Astrocyte (in vitro differentiated cells and primary cell): ENCODE results near the gene SPOCK1. TPM values are rescaled to one million over a fixed set of nuclear protein-coding genes. Genes with fewer than 3 reads are reported as not detected.

Source experiments
- DNase-seq: peaks from one replicate; pipeline ENCODE4 v3.0.0-alpha.2; 2010; ENCODE audit warnings: low read depth
- FAIRE-seq: peaks from 2 replicates; lab custom pipeline; 2011; peaks lifted over from hg19 to GRCh38; lab: Jason Lieb, UNC
- H2AFZ ChIP-seq: 2 replicates; pipeline ENCODE4 v1.6.0; 2012; ENCODE audit warnings: low read depth, low read length, inconsistent platforms
- H3K27ac ChIP-seq: 2 replicates; pipeline ENCODE4 v1.5.1; 2011; ENCODE audit warnings: low read depth, low read length, inconsistent platforms
- H3K27me3 ChIP-seq: 2 replicates; pipeline ENCODE4 v1.6.0; 2011; ENCODE audit warnings: low read length, inconsistent platforms; ENCODE audit not compliant: insufficient read depth
- H3K36me3 ChIP-seq: 2 replicates; pipeline ENCODE4 v1.5.1; 2011; ENCODE audit warnings: low read length, inconsistent platforms; ENCODE audit not compliant: insufficient read depth
- H3K4me1 ChIP-seq: 2 replicates; pipeline ENCODE4 v1.5.1; 2011; ENCODE audit warnings: low read length, inconsistent platforms; ENCODE audit not compliant: insufficient read depth
- H3K4me2 ChIP-seq: 2 replicates; pipeline ENCODE4 v1.6.0; 2012; ENCODE audit warnings: low read length, inconsistent platforms
- H3K4me3 ChIP-seq: 2 replicates; pipeline ENCODE4 v1.5.1; 2011; ENCODE audit warnings: low read depth, mild to moderate bottlenecking, low read length, inconsistent platforms; ENCODE audit not compliant: insufficient read depth
- H3K79me2 ChIP-seq: 2 replicates; pipeline ENCODE4 v1.6.0; 2012; ENCODE audit warnings: mild to moderate bottlenecking, low read length, inconsistent platforms; ENCODE audit not compliant: insufficient read depth
- H3K9ac ChIP-seq: 2 replicates; pipeline ENCODE4 v1.6.0; 2012; ENCODE audit warnings: mild to moderate bottlenecking, low read length, inconsistent platforms
- H3K9me3 ChIP-seq: 2 replicates; pipeline ENCODE4 v1.5.1; 2012; ENCODE audit warnings: low read depth, mild to moderate bottlenecking, low read length, inconsistent platforms; ENCODE audit not compliant: insufficient read depth
- H4K20me1 ChIP-seq: 2 replicates; pipeline ENCODE4 v1.6.0; 2012; ENCODE audit warnings: low read length, inconsistent platforms; ENCODE audit not compliant: insufficient read depth
- H3K27ac Mint-ChIP-seq: one replicate; pipeline ENCODE4 v1.8.0; 2021; ENCODE audit warnings: mild to moderate bottlenecking, mixed read lengths; ENCODE audit not compliant: unreplicated experiment
- H3K27me3 Mint-ChIP-seq: one replicate; pipeline ENCODE4 v1.8.0; 2021; ENCODE audit warnings: low read depth, mixed read lengths; ENCODE audit not compliant: unreplicated experiment
- H3K36me3 Mint-ChIP-seq: one replicate; pipeline ENCODE4 v1.8.0; 2021; ENCODE audit warnings: low read depth, mixed read lengths; ENCODE audit not compliant: unreplicated experiment
- H3K4me1 Mint-ChIP-seq: one replicate; pipeline ENCODE4 v1.8.0; 2021; ENCODE audit warnings: low read depth, mixed read lengths; ENCODE audit not compliant: unreplicated experiment
- H3K4me3 Mint-ChIP-seq: one replicate; pipeline ENCODE4 v1.8.0; 2021; ENCODE audit warnings: mild to moderate bottlenecking, moderate library complexity, mixed read lengths; ENCODE audit not compliant: unreplicated experiment
- H3K9me3 Mint-ChIP-seq: one replicate; pipeline ENCODE4 v1.8.0; 2021; ENCODE audit warnings: mild to moderate bottlenecking, mixed read lengths; ENCODE audit not compliant: unreplicated experiment
- EZH2 ChIP-seq: IDR thresholded peaks from 2 replicates; pipeline ENCODE4 v1.6.1; 2012; ENCODE audit warnings: mild to moderate bottlenecking, low read length, inconsistent platforms; ENCODE audit not compliant: insufficient read depth
- total RNA-seq: library from RNA; stranded (reverse); gene quantifications from 2 replicates; pipeline ENCODE4 v1.2.1, GENCODE V29; 2021
- TF ChIP-seq, protein P1 (sequence below): IDR thresholded peaks from 2 replicates; pipeline ENCODE4 v1.5.1; 2011; ENCODE audit warnings: low read depth, mild to moderate bottlenecking, inconsistent platforms, low read length, moderate library complexity; ENCODE audit not compliant: insufficient read depth

Gene SPOCK1
- total RNA-seq, 1 donor from 2014 or later: 53.5 TPM

DNA sequence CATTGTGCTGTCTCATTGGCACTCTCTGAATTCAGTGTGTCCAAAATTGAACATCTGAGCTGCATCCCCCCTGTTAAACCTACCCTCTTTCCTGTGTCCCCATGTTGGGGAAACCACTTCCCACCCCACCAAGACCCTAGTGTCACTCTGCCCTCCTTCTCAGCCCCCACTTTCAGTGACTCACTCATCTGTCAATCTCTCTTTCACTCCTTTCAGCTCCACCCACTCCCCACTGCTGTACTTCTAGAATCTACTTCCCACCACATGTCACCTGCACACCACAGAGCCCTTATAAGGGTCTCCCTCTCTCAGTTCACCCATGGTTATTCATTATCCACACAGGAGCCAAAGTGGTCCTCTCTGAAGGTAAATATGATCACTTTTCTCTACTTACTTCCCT lies 5.8 kb upstream of the SPOCK1 start:
- no peak for DNase-seq
- Histone ChIP-seq H3K36me3 (no peaks in the 10 kb centered on the region), H3K27ac (no peak overlapping the region), H3K9ac (no peak overlapping the region), H3K4me3 (no peak overlapping the region), H3K4me2 (no peak overlapping the region), H3K27me3 (no peaks in the 10 kb centered on the region), H3K4me1 (peaks cover 5% of the 10 kb centered on the region), H2AFZ (no peak overlapping the region), H3K79me2 (no peaks in the 10 kb centered on the region), H3K9me3 (no peaks in the 10 kb centered on the region), H4K20me1 (no peaks in the 10 kb centered on the region)
- H3K27me3 Mint-ChIP-seq: peaks cover 10% of the 10 kb centered on the region
- no peak overlapping the region for H3K4me3 Mint-ChIP-seq
- H3K36me3 Mint-ChIP-seq: no peaks in the 10 kb centered on the region
- FAIRE-seq: no peak
- no peak overlapping the region for H3K27ac Mint-ChIP-seq
- H3K9me3 Mint-ChIP-seq: no peaks in the 10 kb centered on the region
- TF ChIP-seq, protein P1, sequence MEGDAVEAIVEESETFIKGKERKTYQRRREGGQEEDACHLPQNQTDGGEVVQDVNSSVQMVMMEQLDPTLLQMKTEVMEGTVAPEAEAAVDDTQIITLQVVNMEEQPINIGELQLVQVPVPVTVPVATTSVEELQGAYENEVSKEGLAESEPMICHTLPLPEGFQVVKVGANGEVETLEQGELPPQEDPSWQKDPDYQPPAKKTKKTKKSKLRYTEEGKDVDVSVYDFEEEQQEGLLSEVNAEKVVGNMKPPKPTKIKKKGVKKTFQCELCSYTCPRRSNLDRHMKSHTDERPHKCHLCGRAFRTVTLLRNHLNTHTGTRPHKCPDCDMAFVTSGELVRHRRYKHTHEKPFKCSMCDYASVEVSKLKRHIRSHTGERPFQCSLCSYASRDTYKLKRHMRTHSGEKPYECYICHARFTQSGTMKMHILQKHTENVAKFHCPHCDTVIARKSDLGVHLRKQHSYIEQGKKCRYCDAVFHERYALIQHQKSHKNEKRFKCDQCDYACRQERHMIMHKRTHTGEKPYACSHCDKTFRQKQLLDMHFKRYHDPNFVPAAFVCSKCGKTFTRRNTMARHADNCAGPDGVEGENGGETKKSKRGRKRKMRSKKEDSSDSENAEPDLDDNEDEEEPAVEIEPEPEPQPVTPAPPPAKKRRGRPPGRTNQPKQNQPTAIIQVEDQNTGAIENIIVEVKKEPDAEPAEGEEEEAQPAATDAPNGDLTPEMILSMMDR: no peak
- no peak for TF ChIP-seq EZH2
- H3K4me1 Mint-ChIP-seq: peaks cover 5% of the 10 kb centered on the region

DNA sequence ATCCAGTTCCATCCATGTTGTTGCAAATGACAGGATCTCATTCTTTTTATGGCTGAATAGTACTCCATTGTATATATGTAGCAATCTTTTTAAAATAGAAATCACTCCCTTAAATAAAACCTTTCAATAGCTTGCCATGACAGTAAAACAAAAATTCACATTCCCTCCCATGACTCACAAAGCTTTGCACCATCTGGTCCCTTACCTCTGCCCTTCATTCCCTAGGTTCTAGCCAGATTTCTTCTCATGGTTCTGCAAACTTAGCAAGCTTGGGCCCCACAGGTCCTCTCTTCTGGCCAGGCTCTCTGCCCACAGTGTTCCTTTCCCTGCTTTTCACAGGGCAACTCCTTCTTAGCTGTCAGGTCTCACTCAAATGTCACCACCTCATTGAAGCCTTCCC lies 4.3 kb upstream of the SPOCK1 start:
- peaks cover 8% of the 10 kb centered on the region for H3K27me3 Mint-ChIP-seq
- H3K27ac Mint-ChIP-seq: no peak overlapping the region
- no peak for TF ChIP-seq EZH2
- TF ChIP-seq, protein P1: no peak
- Histone ChIP-seq H4K20me1 (no peaks in the 10 kb centered on the region), H3K9ac (no peak overlapping the region), H3K4me3 (no peak overlapping the region), H3K27me3 (no peaks in the 10 kb centered on the region), H3K36me3 (no peaks in the 10 kb centered on the region), H3K4me1 (peaks cover 5% of the 10 kb centered on the region), H3K79me2 (peaks cover 6% of the 10 kb centered on the region), H2AFZ (no peak overlapping the region), H3K4me2 (no peak overlapping the region), H3K9me3 (no peaks in the 10 kb centered on the region), H3K27ac (no peak overlapping the region)
- no peaks in the 10 kb centered on the region for H3K9me3 Mint-ChIP-seq
- FAIRE-seq (no peak), DNase-seq (no peak)
- H3K4me1 Mint-ChIP-seq: peaks cover 5% of the 10 kb centered on the region
- H3K36me3 Mint-ChIP-seq: no peaks in the 10 kb centered on the region
- no peak overlapping the region for H3K4me3 Mint-ChIP-seq

DNA sequence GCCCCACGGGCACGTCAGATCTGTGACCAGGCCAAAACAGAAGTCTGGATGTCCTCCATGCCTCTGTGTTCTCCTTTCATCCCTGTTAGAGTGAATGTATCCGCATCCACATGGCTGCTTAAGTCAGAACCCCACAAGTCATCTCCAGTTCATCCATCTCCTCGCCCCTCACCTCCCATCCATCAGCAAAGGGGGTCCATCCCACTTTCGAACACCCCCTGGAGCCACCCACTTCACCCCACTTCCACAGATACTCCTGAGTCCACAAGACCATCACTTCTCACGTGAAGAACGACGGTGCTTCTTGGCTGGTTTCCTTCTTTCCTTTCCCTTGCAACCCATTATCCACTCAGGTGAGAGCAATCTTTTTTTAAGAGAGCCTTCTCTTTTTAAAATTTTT lies 3.5 kb upstream of the SPOCK1 start:
- no peaks in the 10 kb centered on the region for H3K27me3 ChIP-seq
- H3K27ac Mint-ChIP-seq: no peak overlapping the region
- H4K20me1 ChIP-seq: peaks cover 4% of the 10 kb centered on the region
- H3K9ac ChIP-seq: no peak overlapping the region
- FAIRE-seq (no peak), DNase-seq (no peak)
- H3K4me3 ChIP-seq: no peak overlapping the region
- no peak overlapping the region for H3K27ac ChIP-seq
- peaks cover 5% of the 10 kb centered on the region for H3K4me1 Mint-ChIP-seq
- no peak overlapping the region for H3K4me2 ChIP-seq
- H3K9me3 Mint-ChIP-seq: no peaks in the 10 kb centered on the region
- H3K4me1 ChIP-seq: peaks cover 9% of the 10 kb centered on the region
- peaks cover 12% of the 10 kb centered on the region for H3K27me3 Mint-ChIP-seq
- no peak overlapping the region for H3K4me3 Mint-ChIP-seq
- H2AFZ ChIP-seq: no peak overlapping the region
- H3K9me3 ChIP-seq: no peaks in the 10 kb centered on the region
- no peaks in the 10 kb centered on the region for H3K36me3 ChIP-seq
- no peaks in the 10 kb centered on the region for H3K36me3 Mint-ChIP-seq
- H3K79me2 ChIP-seq: peaks cover 15% of the 10 kb centered on the region
- TF ChIP-seq EZH2: no peak
- TF ChIP-seq, protein P1: no peak
